Measurements from ENCODE around the gene IL17D.

The IL17D gene

DNA sequence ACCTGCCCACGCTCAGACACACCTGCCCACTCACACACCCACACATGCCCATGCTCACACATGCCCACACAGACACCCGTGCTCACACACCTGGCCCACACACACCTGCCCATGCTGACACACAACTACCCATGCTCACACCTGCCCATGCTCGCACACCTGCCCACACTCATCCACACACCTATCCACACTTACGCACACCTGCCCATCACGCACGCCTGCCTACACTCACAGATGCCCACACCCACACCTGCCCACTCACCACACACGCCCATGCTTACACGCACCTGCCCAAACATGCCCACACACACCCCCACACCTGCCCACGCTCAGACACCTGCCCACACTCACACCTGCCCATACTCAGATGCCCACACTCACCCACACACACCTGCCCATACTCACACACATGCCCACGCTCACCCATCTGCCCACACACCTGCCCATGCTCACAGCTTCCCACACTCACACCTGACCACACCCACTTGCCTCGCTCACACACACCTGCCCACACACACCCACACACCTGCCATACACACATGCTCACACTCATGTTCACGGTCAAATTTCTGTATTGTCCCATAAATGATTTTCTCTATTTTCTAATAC, 15.6 kb downstream of the IL17D start:
- TF ChIP-seq, protein P1, sequence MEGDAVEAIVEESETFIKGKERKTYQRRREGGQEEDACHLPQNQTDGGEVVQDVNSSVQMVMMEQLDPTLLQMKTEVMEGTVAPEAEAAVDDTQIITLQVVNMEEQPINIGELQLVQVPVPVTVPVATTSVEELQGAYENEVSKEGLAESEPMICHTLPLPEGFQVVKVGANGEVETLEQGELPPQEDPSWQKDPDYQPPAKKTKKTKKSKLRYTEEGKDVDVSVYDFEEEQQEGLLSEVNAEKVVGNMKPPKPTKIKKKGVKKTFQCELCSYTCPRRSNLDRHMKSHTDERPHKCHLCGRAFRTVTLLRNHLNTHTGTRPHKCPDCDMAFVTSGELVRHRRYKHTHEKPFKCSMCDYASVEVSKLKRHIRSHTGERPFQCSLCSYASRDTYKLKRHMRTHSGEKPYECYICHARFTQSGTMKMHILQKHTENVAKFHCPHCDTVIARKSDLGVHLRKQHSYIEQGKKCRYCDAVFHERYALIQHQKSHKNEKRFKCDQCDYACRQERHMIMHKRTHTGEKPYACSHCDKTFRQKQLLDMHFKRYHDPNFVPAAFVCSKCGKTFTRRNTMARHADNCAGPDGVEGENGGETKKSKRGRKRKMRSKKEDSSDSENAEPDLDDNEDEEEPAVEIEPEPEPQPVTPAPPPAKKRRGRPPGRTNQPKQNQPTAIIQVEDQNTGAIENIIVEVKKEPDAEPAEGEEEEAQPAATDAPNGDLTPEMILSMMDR (IDR thresholded peaks at IDR 0.05; ENCODE audit: low read depth, low read length), result no peak
- no peak overlapping the region for H3K4me3 ChIP-seq (ENCODE audit: low read depth, low read length)

DNA sequence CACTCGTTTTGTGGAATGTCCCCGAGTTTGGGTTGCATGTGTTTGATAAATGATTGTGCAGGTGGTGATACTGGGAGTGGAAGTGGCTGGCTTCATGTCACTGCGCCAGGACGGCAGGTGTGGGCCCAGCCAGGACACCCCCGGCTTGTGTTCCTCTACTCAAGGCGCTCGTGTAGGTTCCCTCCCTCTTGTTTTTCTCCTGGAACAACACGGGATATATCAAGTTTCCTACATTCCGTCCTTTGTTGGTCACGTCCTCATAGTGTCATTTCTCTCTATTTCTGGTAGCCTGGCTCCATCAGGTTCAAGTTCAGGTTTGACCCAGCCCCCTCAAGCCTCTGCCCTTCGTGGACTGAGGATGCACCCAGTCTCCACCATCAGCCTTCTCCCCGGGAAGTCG, 16.3 kb downstream of the IL17D start:
- TF ChIP-seq, protein P1 (IDR thresholded peaks at IDR 0.05; ENCODE audit: low read depth, low read length), result no peak
- no peak overlapping the region for H3K4me3 ChIP-seq (ENCODE audit: low read depth, low read length)

DNA sequence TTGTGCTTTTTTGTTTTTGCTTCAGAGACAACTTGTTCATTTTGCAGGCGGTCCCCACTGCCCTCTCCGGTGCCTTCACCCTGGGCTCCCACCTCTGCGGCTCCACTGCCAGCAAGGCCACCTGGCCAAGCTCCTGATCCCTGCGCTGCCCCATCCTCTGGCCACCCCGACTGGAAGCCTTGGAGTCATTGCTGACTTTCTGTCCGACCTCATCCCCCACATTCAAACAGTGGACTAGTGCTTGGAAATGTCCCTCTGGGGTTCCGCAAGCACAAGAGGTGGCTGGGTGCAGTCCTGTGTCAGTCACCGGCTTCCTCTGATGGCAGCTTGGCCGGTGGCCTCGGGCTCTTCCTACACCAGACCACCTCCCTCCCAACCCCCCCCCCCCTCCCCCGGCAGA, 17.0 kb downstream of the IL17D start:
- TF ChIP-seq, protein P1 (IDR thresholded peaks at IDR 0.05; ENCODE audit: low read depth, low read length), result no peak
- H3K4me3 ChIP-seq (ENCODE audit: low read depth, low read length), result no peak overlapping the region

DNA sequence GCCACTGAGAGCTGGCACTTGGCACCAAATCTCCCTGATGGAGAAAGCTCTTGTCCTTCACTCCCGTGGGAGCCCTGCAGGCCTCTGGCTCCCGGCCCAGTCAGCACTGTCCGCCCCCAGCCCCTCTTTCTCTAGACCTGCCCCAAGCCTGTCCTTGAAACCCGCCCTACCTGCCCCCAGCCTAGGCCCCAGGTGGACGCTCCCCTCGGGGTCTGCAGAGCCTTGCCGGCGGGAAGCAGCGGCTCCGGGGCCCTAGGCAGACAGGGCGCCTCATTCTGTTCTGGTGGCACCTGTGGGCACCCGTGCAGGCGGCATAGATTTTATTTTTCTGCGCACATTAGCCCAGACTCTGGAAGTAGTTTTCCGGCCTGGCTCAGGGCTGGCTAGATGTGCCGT, 17.6 kb downstream of the IL17D start:
- no peak overlapping the region for H3K4me3 ChIP-seq (ENCODE audit: low read depth, low read length)
- TF ChIP-seq, protein P1 (IDR thresholded peaks at IDR 0.05; ENCODE audit: low read depth, low read length), result no peak

DNA sequence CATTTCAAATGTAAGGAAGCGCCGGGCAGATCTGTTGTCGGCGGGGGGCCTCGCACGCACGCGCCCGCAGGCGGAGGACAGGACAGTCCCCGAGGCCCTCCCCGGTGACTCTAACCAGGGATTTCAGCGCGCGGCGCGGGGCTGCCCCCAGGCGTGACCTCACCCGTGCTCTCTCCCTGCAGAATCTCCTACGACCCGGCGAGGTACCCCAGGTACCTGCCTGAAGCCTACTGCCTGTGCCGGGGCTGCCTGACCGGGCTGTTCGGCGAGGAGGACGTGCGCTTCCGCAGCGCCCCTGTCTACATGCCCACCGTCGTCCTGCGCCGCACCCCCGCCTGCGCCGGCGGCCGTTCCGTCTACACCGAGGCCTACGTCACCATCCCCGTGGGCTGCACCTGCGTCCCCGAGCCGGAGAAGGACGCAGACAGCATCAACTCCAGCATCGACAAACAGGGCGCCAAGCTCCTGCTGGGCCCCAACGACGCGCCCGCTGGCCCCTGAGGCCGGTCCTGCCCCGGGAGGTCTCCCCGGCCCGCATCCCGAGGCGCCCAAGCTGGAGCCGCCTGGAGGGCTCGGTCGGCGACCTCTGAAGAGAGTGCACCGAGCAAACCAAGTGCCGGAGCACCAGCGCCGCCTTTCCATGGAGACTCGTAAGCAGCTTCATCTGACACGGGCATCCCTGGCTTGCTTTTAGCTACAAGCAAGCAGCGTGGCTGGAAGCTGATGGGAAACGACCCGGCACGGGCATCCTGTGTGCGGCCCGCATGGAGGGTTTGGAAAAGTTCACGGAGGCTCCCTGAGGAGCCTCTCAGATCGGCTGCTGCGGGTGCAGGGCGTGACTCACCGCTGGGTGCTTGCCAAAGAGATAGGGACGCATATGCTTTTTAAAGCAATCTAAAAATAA, 18.2 kb downstream of the IL17D start:
- peak overlapping the region; percentile 22; the same call in 1 of the 2 replicates for H3K4me3 ChIP-seq (ENCODE audit: low read depth, low read length)
- TF ChIP-seq, protein P1 (IDR thresholded peaks at IDR 0.05; ENCODE audit: low read depth, low read length), result no peak

DNA sequence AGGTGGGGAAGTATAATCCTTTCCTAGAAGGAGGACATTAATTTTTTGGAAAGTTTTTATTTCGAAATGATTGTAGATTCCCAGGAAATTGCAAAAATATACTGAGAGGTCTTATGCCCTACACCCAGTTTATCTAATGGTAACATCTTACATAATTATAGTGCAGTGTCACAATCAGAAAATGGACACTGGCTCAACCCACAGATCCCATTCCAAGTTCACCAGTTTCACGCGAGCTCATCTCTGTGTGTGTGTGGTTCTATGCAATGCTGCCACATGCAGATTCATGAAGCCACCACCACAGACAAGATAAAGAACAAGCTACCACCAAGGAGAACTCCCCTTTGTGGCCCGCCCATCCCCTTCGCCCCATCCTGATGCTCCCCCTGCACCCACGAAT, 24.4 kb downstream of the IL17D start:
- TF ChIP-seq, protein P1 (IDR thresholded peaks at IDR 0.05; ENCODE audit: low read depth, low read length), result no peak
- H3K4me3 ChIP-seq (ENCODE audit: low read depth, low read length), result no peak overlapping the region

All from WI38 (cell line).